Measurements from ENCODE around the gene ZNF180.

ZNF180 gene

DNA sequence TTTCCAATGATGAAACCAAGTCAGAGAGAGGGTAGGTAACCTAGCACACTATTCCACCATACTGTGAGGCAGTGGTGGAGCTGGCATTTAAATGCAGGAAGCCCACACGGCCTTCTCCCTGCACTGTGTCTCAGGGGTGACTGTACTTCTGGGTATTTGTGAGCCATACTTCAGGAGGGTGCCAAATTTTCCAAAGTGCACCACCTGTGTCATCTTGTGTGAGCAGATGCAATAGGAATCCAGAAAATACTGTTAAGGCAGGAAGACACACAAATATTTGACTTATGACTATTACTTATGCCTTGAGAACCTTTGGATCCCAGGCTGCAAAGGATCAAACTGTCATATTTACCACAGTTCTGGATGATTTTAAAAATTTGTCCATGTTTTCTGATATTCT is 69.4 kb downstream of the ZNF180 start:
- DNase-seq (ENCODE audit: extremely low read depth, insufficient read length): no peak

More for the DNA sequence above, 69.4 kb downstream of the ZNF180 start:
- no peaks in the 10 kb centered on the region for H3K27me3 ChIP-seq (replicated peaks; ENCODE audit: control insufficient read depth, insufficient read depth, low read length)
- TF ChIP-seq, protein P1, sequence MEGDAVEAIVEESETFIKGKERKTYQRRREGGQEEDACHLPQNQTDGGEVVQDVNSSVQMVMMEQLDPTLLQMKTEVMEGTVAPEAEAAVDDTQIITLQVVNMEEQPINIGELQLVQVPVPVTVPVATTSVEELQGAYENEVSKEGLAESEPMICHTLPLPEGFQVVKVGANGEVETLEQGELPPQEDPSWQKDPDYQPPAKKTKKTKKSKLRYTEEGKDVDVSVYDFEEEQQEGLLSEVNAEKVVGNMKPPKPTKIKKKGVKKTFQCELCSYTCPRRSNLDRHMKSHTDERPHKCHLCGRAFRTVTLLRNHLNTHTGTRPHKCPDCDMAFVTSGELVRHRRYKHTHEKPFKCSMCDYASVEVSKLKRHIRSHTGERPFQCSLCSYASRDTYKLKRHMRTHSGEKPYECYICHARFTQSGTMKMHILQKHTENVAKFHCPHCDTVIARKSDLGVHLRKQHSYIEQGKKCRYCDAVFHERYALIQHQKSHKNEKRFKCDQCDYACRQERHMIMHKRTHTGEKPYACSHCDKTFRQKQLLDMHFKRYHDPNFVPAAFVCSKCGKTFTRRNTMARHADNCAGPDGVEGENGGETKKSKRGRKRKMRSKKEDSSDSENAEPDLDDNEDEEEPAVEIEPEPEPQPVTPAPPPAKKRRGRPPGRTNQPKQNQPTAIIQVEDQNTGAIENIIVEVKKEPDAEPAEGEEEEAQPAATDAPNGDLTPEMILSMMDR (IDR thresholded peaks at IDR 0.05; ENCODE audit: insufficient read depth, low read length, poor library complexity, severe bottlenecking): no peak
- H3K36me3 ChIP-seq (ENCODE audit: control insufficient read depth, insufficient read depth, low read length): no peaks in the 10 kb centered on the region
- no peak overlapping the region for H3K4me3 ChIP-seq (replicated peaks; ENCODE audit: low read depth, low read length)

Measured in GM06990 (cell line).